GM12865 (cell line): ENCODE data around the gene PIP4K2A.
A peak's percentile ranks its signal among the peaks of the same experiment; 100 is the strongest.

Source experiments
- DNase-seq: peaks from one replicate; pipeline ENCODE4 v3.0.0; 2010; ENCODE audit warnings: low read depth
- H3K4me3 ChIP-seq: 2 replicates; pipeline ENCODE4 v1.5.1; 2011; ENCODE audit warnings: mild to moderate bottlenecking, low read depth, low read length, control low read depth
- TF ChIP-seq, protein P1 (sequence below): IDR thresholded peaks from 2 replicates; pipeline ENCODE4 v1.5.1; 2011; ENCODE audit warnings: low read length, control low read depth, low read depth, inconsistent platforms; ENCODE audit not compliant: insufficient read depth; ENCODE audit errors: missing control alignments

Gene PIP4K2A

DNA sequence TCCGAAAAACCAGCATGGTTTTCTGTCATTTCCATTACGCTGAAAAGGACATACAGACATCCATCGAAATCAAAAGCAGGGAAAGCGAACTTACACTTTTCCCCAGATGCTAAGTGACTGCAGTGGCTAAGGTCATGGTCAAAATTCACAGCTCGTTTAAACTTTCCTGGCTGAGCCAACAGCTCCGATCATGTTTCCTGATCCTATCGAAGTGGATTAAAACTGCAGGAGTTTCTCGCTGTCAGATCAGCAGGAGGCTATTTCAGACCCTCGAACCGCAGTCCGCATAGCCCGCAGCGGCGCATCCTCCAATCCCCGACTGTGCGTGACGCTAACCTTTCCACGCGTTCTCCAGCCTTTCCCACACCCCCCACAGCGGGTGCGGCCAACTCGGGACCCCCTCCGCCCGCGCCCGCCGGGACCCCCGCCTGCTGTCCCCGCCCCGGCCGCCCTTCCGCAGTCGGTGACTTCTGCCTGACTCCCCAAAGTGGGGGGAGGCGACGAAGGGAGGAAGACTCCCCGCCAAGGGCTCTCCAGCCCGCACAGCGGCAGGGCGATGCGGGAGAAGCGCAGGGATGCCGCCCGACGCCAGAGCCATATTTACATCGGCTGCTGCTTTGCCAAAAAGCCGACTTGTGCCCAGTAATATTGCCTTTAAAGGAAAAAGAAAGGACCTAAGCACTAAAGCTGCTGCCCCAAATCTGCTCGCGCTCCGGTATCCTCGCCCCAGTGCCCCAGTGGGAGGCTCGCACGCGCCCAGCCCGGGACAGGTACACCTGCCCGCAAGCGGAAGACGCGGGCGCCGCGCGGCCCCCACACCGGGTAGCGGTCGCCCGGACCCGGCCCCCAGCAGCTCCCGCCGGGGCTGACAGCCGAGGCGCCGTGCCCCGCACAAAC is 1.2 kb downstream of the PIP4K2A start:
- TF ChIP-seq, protein P1, sequence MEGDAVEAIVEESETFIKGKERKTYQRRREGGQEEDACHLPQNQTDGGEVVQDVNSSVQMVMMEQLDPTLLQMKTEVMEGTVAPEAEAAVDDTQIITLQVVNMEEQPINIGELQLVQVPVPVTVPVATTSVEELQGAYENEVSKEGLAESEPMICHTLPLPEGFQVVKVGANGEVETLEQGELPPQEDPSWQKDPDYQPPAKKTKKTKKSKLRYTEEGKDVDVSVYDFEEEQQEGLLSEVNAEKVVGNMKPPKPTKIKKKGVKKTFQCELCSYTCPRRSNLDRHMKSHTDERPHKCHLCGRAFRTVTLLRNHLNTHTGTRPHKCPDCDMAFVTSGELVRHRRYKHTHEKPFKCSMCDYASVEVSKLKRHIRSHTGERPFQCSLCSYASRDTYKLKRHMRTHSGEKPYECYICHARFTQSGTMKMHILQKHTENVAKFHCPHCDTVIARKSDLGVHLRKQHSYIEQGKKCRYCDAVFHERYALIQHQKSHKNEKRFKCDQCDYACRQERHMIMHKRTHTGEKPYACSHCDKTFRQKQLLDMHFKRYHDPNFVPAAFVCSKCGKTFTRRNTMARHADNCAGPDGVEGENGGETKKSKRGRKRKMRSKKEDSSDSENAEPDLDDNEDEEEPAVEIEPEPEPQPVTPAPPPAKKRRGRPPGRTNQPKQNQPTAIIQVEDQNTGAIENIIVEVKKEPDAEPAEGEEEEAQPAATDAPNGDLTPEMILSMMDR: no peak
- peak overlapping the region; percentile 98 for H3K4me3 ChIP-seq
- DNase-seq: peak; percentile 46

DNA sequence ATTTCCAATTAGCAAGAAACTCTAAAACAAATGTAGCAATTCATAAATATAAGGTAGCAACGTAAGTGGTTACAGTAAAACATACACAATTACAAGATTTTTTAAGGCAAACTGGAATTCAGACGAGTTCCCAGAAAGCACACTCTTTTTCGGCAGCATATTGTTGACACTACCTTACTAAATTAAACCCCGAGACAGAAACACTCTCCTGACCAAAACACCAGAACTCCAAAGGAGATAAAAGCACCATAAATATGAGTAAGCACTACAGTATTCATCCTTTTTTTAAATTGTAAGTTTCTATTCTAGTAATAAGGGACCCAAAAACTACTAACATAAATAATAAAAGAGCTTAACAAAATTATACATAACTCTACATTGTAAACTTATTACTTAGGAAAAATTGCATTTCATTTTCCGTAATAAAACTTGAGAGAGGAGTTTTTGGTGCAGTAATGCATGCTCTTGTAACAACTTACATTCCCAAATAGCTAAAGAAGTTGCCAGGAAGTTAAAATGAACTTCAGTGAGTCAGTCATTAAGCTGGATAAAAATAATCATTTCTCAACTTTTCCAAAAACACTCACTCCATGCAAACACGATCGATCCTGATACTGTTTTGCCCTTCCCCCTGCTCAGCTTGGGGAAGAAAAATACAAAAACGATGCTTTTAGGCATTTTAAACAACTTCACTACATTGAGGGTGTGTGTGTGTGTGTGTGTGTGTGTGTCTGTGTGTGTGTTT is 2.0 kb downstream of the PIP4K2A start:
- TF ChIP-seq, protein P1: no peak
- no peak for DNase-seq
- H3K4me3 ChIP-seq: peak overlapping the region; percentile 98

DNA sequence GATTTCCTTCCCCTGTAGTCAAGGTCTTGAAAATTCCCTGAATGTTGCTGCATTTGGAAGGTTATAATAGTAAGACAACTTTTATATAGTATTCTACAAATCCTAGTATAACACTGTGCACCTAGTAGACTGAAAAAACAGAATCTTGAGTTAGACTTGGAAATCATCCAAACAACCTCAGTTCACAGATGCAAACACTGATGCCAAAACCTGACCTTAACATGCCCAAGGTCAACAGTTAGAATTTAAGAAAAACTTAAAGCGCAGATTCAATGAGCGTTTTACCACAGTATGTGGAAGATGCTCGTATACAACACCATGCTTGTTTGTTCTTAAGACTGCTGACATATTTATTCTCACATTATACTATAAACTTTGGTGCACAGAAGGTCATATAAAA is 3.0 kb downstream of the PIP4K2A start:
- H3K4me3 ChIP-seq: peak overlapping the region; percentile 98

DNA sequence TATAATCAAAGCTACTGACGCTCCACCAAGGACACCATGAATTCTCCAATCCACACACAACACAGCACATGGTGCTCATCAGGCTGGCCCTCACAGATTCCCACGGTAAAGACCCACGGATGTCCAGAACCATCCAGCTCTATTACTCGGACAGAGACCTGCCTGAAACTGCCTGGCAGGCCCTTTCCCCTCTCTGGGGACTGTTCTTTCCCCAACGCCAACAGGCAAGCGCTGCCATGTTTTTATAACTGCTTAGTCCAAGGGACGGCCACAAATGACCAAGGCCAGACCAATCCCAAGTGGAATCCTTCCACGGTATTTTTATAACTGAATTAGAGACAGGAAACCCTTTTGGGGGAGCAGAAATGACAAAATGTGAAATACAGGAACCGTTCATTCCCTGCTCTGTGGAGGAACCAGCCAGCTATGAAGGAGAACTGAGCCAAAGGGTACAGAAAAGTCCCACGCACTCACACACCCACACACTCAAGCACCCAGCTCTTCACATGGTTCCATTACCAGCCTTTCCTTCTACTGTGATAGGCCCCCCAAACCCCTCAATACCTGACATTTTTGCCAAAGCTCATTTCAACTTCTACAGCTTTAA is 4.1 kb downstream of the PIP4K2A start:
- peak overlapping the region; percentile 98 for H3K4me3 ChIP-seq
- peak; percentile 72 for DNase-seq
- TF ChIP-seq, protein P1: no peak

More for the DNA sequence above, 3.0 kb downstream of the PIP4K2A start:
- TF ChIP-seq, protein P1: no peak
- no peak for DNase-seq

DNA sequence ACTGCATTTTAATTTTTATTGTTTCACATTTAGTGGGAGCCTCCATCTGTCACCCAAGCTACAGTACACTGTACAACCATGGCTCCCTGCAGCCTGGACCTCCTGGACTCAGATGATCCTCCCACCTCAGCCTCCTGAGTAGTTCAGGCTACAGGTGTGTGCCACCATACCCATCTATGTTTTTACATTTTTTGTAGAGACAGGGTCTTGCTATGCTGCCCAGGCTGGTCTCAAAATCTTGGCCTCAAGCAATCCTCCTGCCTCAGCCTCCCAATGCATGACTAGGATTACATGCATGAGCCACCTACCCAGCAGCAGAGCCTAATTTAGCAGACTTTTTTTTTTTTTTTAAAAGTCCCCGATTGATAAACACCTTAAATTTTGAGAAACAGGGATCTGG is 5.6 kb downstream of the PIP4K2A start:
- no peak overlapping the region for H3K4me3 ChIP-seq
- DNase-seq: no peak
- TF ChIP-seq, protein P1: no peak

DNA sequence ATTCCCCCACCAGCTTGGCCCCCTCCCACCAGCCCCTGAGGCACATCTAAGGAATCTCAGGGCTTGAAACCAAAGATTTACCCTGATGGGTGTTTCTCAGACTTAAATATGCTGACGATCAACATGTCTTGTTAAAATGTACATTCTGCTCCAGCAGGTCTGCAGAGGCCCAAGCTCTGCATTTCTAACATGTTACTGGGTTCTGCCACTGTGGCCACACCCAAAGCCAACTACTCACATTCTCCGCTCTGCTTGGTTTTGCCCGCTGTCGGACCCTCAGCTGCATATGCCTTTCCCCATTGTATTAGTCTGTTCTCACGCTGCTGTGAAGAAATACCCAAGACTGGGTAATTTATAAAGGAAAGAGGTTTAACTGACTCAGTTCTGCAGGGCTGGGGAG is 8.9 kb downstream of the PIP4K2A start:
- TF ChIP-seq, protein P1: no peak
- peak overlapping the region; percentile 44 for H3K4me3 ChIP-seq
- no peak for DNase-seq
